ENCODE data around the gene RAPGEF5. TPM values are rescaled to one million over a fixed set of nuclear protein-coding genes. Genes with fewer than 3 reads are reported as not detected.

RAPGEF5 gene
- 10 to 100 TPM; 19.4 to 32.5 TPM for total RNA-seq

- H3K36me3 ChIP-seq: no peaks in the 10 kb centered on the region
- no peaks in the 10 kb centered on the region for H3K27me3 ChIP-seq
- peaks cover 0 to 14% of the 10 kb centered on the region in 2 donors for H3K9me3 ChIP-seq
- peak within 1 kb of the TSS; percentile 44 to 62 for H3K4me3 ChIP-seq
- peak within 1 kb of the TSS in 1 of 2 donors; percentile 4 for H3K27ac ChIP-seq
- TF ChIP-seq CTCF (IDR thresholded peaks at IDR 0.05): no peak
- DNase-seq (ENCODE audit: low spot score): no peak
- H3K4me1 ChIP-seq: peaks cover 0 to 6% of the 10 kb centered on the region in 2 donors
Measured at GRCh38 chr7:22356701-22357310, at the start of gene RAPGEF5. TSS of gene RAPGEF5 (minus strand) at chr7:22357154. CDS start at chr7:22357060, 94 bp downstream.

- Histone ChIP-seq H3K4me1 (no peaks in the 10 kb centered on the region), H3K4me3 (no peak overlapping the region), H3K27me3 (no peaks in the 10 kb centered on the region), H3K9me3 (no peaks in the 10 kb centered on the region), H3K36me3 (no peaks in the 10 kb centered on the region), H3K27ac (no peak overlapping the region)
- DNase-seq (ENCODE audit: low spot score): no peak
- TF ChIP-seq CTCF (IDR thresholded peaks at IDR 0.05): no peak
Measured at GRCh38 chr7:22406715-22407114, 49.8 kb upstream of the RAPGEF5 start.

- H3K27me3 ChIP-seq: no peaks in the 10 kb centered on the region
- H3K4me3 ChIP-seq: no peak overlapping the region
- no peak for DNase-seq (ENCODE audit: low spot score)
- no peak for TF ChIP-seq CTCF (IDR thresholded peaks at IDR 0.05)
- H3K4me1 ChIP-seq: no peaks in the 10 kb centered on the region
- H3K27ac ChIP-seq: no peak overlapping the region
- H3K36me3 ChIP-seq: no peaks in the 10 kb centered on the region
- no peaks in the 10 kb centered on the region for H3K9me3 ChIP-seq
Measured at GRCh38 chr7:22404421-22405023, 47.6 kb upstream of the RAPGEF5 start.

- H3K9me3 ChIP-seq: no peaks in the 10 kb centered on the region
Measured at GRCh38 chr7:22403344-22403743, 46.4 kb upstream of the RAPGEF5 start.

GRCh38 chr7:22402250-22402649 lies 45.3 kb upstream of the RAPGEF5 start:
- H3K4me3 ChIP-seq: no peak overlapping the region
- H3K27me3 ChIP-seq: no peaks in the 10 kb centered on the region
- H3K4me1 ChIP-seq: no peaks in the 10 kb centered on the region
- no peak for TF ChIP-seq CTCF (IDR thresholded peaks at IDR 0.05)
- H3K27ac ChIP-seq: no peak overlapping the region
- H3K36me3 ChIP-seq: no peaks in the 10 kb centered on the region
- no peaks in the 10 kb centered on the region for H3K9me3 ChIP-seq
- DNase-seq (ENCODE audit: low spot score): no peak

More at GRCh38 chr7:22403344-22403743, 46.4 kb upstream of the RAPGEF5 start:
- DNase-seq (ENCODE audit: low spot score): no peak
- no peak overlapping the region for H3K4me3 ChIP-seq
- no peaks in the 10 kb centered on the region for H3K4me1 ChIP-seq
- no peaks in the 10 kb centered on the region for H3K27me3 ChIP-seq
- no peaks in the 10 kb centered on the region for H3K36me3 ChIP-seq
- no peak for TF ChIP-seq CTCF (IDR thresholded peaks at IDR 0.05)
- H3K27ac ChIP-seq: no peak overlapping the region
